Measurements from ENCODE around the gene DELE1.
A peak's percentile ranks its signal among the peaks of the same experiment; 100 is the strongest.

The DELE1 gene

GRCh38 chr5:141923448-141924313 lies at the start of gene DELE1:
TSS of gene DELE1 (plus strand) at chr5:141923871. CDS start at chr5:141923942, 71 bp downstream.
- Histone ChIP-seq H3K27ac (ENCODE audit: low read length) (peak within 1 kb of the TSS; percentile 89), H3K36me3 (ENCODE audit: insufficient read depth, low read length) (peaks cover 35% of the 10 kb centered on the region), H3K4me2 (ENCODE audit: insufficient read depth, low read length) (peak within 1 kb of the TSS; percentile 92), H3K4me1 (ENCODE audit: insufficient read depth, low read length) (peaks cover 22% of the 10 kb centered on the region), H3K27me3 (ENCODE audit: insufficient read depth, low read length, poor library complexity) (no peaks in the 10 kb centered on the region), H3K79me2 (ENCODE audit: insufficient read depth, low read length) (peaks cover 9% of the 10 kb centered on the region), H2AFZ (ENCODE audit: low read depth, low read length) (peak within 1 kb of the TSS; percentile 81), H4K20me1 (ENCODE audit: insufficient read depth, low read length) (peaks cover 3% of the 10 kb centered on the region; the same call in 1 of the 2 replicates), H3K9me3 (ENCODE audit: insufficient read depth, low read length, severe bottlenecking) (no peaks in the 10 kb centered on the region), H3K9ac (ENCODE audit: low read depth, low read length) (peak within 1 kb of the TSS; percentile 71), H3K4me3 (ENCODE audit: low read depth in 1 of 2, low read length in 2 of 2) (peak within 1 kb of the TSS; percentile 54 to 76)
- ATAC-seq (ENCODE audit: insufficient read depth, low read depth): peak; percentile 94
- peak; percentile 95 for DNase-seq
- TF ChIP-seq CTCF (IDR thresholded peaks at IDR 0.05; ENCODE audit: borderline replicate concordance, extremely low read depth, low read length, poor library complexity, severe bottlenecking) (no peak), EZH2 (IDR thresholded peaks at IDR 0.05; ENCODE audit: borderline replicate concordance, low read depth, low read length, severe bottlenecking) (no peak)

GRCh38 chr5:141873933-141874261 lies 49.8 kb upstream of the DELE1 start:
- Histone ChIP-seq H3K27ac (ENCODE audit: low read length) (no peak overlapping the region), H3K4me1 (ENCODE audit: insufficient read depth, low read length) (peaks cover 2% of the 10 kb centered on the region), H3K79me2 (ENCODE audit: insufficient read depth, low read length) (no peaks in the 10 kb centered on the region), H3K27me3 (ENCODE audit: insufficient read depth, low read length, poor library complexity) (peaks cover 32% of the 10 kb centered on the region), H3K9ac (ENCODE audit: low read depth, low read length) (no peak overlapping the region), H3K9me3 (ENCODE audit: insufficient read depth, low read length, severe bottlenecking) (no peaks in the 10 kb centered on the region), H2AFZ (ENCODE audit: low read depth, low read length) (no peak overlapping the region), H4K20me1 (ENCODE audit: insufficient read depth, low read length) (peaks cover 7% of the 10 kb centered on the region; the same call in 1 of the 2 replicates), H3K36me3 (ENCODE audit: insufficient read depth, low read length) (no peaks in the 10 kb centered on the region), H3K4me3 (ENCODE audit: low read depth in 1 of 2, low read length in 2 of 2) (no peak overlapping the region), H3K4me2 (ENCODE audit: insufficient read depth, low read length) (no peak overlapping the region)
- DNase-seq (no peak), ATAC-seq (ENCODE audit: insufficient read depth, low read depth) (no peak)
- TF ChIP-seq CTCF (IDR thresholded peaks at IDR 0.05; ENCODE audit: borderline replicate concordance, extremely low read depth, low read length, poor library complexity, severe bottlenecking) (no peak), EZH2 (IDR thresholded peaks at IDR 0.05; ENCODE audit: borderline replicate concordance, low read depth, low read length, severe bottlenecking) (no peak)

- Histone ChIP-seq H3K4me2 (ENCODE audit: insufficient read depth, low read length) (no peak overlapping the region), H3K27me3 (ENCODE audit: insufficient read depth, low read length, poor library complexity) (peaks cover 29% of the 10 kb centered on the region), H4K20me1 (ENCODE audit: insufficient read depth, low read length) (peaks cover 11% of the 10 kb centered on the region), H3K27ac (ENCODE audit: low read length) (no peak overlapping the region), H2AFZ (ENCODE audit: low read depth, low read length) (no peak overlapping the region), H3K4me1 (ENCODE audit: insufficient read depth, low read length) (peaks cover 7% of the 10 kb centered on the region), H3K36me3 (ENCODE audit: insufficient read depth, low read length) (no peaks in the 10 kb centered on the region), H3K79me2 (ENCODE audit: insufficient read depth, low read length) (no peaks in the 10 kb centered on the region), H3K9ac (ENCODE audit: low read depth, low read length) (no peak overlapping the region), H3K4me3 (ENCODE audit: low read depth in 1 of 2, low read length in 2 of 2) (no peak overlapping the region), H3K9me3 (ENCODE audit: insufficient read depth, low read length, severe bottlenecking) (no peaks in the 10 kb centered on the region)
- DNase-seq (no peak), ATAC-seq (ENCODE audit: insufficient read depth, low read depth) (no peak)
- TF ChIP-seq CTCF (IDR thresholded peaks at IDR 0.05; ENCODE audit: borderline replicate concordance, extremely low read depth, low read length, poor library complexity, severe bottlenecking): no peak
- TF ChIP-seq EZH2 (IDR thresholded peaks at IDR 0.05; ENCODE audit: borderline replicate concordance, low read depth, low read length, severe bottlenecking): no peak
These were observed 49.3 kb upstream of the DELE1 start for GRCh38 chr5:141874262-141874964.
